GM19035 (cell line): ENCODE data around the gene CLEC5A.
"Not testable (repeated sequence)": the region's sequence is repeated elsewhere in the genome, so short reads cannot be mapped to it uniquely, and the experiment has no call there.

Experiments
- ATAC-seq: cut with Tn5 transposase; IDR thresholded peaks from one replicate; pipeline ENCODE4 v1.9.1; 2021; ENCODE audit not compliant: unreplicated experiment

Gene CLEC5A

DNA sequence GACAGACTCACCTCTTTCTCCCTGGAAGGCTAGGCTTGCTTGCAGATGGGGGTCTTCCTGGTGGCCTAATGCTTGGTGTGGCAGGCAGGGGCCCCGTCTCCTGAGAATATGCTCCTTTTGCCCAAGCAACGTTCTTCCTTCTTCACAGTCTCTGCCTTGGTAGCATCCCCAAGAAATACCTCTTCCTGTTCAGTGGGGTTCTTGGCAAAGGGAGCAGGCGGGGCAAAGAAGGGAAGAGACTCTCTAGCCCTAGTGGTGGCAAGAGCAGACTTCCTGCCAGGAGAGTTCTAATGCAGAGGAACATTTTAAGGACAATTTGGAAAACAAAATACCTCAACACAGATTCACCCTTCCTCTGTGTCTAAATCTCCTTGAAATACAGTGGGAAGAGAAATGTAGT, at the start of gene CLEC5A:
Gene CLEC5A, minus strand, starts transcription at position 179 of the 400 bp plus-strand sequence. CDS start 682 bp downstream, outside the sequence.
- ATAC-seq = no peak

- no peak for ATAC-seq
Observed at GRCh38 chr7:141993354-141993753, 46.6 kb upstream of the CLEC5A start.

GRCh38 chr7:141992688-141993087, 45.9 kb upstream of the CLEC5A start:
- ATAC-seq = no peak

DNA sequence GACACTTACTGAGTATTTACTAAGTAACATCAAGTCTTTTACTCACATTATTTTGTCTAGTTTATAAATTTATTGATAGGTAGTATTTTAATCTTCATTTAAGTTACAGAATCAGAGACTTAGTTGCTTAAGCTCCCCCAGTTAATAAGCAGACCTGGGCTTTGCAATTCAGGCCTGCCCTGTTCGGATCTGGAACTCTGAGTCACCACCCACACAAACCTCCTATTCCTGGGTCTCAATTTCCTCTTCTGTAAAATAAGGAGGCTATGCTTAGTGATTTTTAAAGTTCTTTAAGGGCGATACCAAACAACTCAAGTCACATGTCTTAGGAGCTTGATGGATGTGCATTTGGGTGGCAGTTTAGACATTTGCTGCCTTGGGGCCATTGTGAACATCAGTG, 45.4 kb upstream of the CLEC5A start:
- ATAC-seq = no peak

GRCh38 chr7:141991140-141991539, 44.4 kb upstream of the CLEC5A start:
- ATAC-seq = no peak

GRCh38 chr7:141990011-141990725, 43.4 kb upstream of the CLEC5A start:
- ATAC-seq = no peak

DNA sequence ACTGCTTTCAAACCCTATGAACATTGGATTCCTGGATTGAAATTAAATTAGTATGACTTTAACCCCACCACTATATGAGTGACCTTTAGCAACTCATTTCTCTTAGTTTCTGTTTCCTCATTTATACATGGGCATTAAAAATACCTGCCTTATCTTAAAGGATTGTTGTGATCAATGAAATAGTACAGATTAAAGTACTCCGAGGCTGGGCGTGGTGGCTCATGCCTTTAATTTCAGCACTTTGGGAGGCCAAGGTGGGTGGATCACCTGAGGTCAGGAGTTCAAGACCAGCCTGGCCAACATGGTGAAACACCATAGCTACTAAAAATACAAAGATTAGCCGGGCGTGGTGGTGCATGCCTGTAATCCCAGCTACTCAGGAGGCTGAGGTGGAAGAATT, 41.0 kb upstream of the CLEC5A start:
- ATAC-seq = not testable (repeated sequence)

- ATAC-seq = no peak
Observed at GRCh38 chr7:141986923-141987322, 40.1 kb upstream of the CLEC5A start.

GRCh38 chr7:141985926-141986325, 39.2 kb upstream of the CLEC5A start:
- ATAC-seq = not testable (repeated sequence)

GRCh38 chr7:141979568-141979967, 32.8 kb upstream of the CLEC5A start:
- ATAC-seq = no peak

GRCh38 chr7:141978351-141978750, 31.6 kb upstream of the CLEC5A start:
- no peak for ATAC-seq

GRCh38 chr7:141976524-141977245, 29.9 kb upstream of the CLEC5A start:
- no peak for ATAC-seq

DNA sequence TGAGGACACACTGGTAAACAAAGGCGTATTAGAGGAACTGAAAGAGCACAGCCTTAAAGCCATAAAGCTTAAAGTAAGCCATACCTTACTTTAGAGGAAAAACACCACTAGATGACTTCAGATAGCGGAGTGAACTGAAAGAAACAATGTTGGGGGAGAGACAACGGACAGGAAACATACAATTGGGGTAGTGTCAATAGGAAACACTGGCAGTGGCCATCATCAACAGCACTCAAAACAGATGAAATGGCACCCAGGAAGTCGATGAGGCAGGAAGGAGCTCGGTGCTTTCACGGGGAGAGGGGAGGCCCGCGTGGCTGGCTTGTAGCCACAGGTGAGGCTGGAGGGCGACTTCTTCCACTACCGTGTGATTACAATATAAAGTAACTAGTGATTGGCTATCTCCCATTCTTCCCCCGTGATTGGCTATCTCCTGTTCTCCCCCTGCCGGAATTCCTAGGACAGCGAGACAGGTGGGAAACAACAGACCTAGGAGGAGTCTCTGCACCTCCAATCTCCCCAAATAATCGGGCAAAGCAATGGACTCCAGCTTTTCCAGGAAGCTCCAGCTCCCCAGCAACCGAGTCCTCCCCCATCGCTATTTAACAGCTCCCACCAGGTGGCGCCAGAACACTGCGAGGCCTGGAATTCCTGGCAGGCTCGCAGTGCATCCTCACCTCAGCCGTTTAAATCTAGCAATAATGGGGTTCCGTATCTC, 29.2 kb upstream of the CLEC5A start:
- peak; percentile 81 for ATAC-seq

GRCh38 chr7:141974831-141975230, 28.1 kb upstream of the CLEC5A start:
- ATAC-seq = no peak

DNA sequence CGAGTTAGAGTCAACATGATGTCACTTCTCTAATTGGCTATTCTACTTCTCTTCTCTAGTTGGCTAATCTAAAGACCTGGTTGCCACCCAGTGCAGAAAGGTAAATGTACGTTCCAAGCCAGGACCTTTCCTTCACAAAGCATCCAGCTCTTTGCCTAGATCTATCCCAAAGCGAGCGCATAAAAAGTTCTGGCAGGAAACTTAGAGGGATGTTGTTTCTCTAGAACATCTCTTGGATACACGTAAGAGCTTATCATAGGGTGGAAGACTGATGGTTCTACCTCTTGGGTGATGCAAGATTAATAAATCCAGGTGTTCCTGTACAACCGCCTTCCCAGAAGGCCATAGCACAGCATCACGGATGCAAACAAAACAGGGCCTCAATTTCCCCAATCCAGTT, 26.9 kb upstream of the CLEC5A start, which contains the start of gene TAS2R38:
Gene TAS2R38, minus strand, starts transcription at position 101 of the 400 bp plus-strand sequence. Its CDS starts 84 bp downstream, at position 17.
- ATAC-seq = no peak

DNA sequence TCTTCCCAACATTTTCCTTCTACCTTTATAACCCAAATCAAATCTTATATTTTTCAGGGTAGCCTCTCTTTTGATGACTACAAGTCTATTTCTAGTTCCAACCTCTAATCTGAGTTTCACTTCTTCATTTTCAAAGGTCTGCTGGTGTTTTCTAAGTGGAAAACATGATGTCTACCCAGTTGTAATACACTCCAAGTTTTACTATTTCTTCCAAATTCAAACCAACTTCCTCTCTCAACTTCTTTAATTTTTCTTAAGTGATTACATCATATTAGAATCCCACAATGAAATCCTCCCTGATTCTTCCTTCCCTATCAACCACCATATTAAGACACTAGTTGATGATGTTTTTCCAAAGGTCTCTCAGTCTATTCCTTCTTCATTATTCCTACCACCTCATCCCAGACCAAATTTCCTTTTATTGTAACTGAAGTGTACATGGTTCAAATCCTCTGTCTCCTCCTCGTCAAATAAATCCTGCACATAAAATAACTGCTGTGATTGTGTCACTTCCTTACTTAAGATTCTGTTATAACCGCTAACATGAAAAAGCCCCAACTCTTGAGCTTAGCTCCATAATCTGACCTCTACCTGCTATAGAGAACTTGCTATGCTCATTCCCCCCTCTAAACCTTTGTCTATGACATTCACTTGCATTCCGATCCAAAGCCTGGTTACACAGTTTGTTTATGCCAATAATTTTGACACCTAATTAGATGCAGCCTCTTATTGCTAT, 14.1 kb upstream of the CLEC5A start:
- ATAC-seq = peak; percentile 80

DNA sequence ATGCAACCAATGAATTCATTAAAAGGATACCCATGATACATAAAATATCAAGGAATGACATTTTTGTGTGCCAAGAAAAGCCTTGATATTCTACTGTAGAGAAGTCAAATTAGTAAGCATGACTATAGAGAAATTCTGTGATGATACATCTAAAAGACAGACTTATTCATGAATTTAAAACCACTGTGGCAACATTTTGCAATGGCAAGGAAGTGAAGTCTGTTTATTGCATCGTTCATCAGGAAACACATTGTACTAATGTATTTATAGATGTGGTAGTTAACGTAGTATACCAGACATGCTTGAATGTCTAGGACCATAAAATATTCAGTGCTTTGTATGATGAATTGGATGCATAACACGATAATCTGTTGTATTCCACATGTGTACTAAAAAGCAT, 9.3 kb upstream of the CLEC5A start:
- ATAC-seq = no peak

DNA sequence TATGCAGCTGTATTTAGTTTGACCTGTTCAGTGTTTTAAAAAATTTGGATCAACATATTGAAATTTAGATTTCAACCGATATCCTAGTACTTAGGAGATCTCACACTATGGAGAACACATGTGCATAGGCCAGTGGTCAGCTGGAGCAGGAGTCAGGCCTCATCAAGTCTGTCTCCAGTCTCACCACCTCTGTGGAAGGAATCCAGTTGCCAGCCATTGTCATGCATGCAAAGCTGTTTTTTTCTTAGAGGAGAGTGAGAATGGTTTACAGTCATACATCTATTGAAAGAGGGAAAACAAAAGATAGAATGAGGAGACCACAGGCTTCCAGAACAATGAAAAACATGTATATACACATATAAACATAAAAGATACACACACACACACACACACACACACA, 7.6 kb upstream of the CLEC5A start:
- no peak for ATAC-seq

- no peak for ATAC-seq
Observed at GRCh38 chr7:141952461-141952860, 5.7 kb upstream of the CLEC5A start.

GRCh38 chr7:141950806-141951205, 4.0 kb upstream of the CLEC5A start:
- no peak for ATAC-seq

- ATAC-seq = no peak
Observed at GRCh38 chr7:141949911-141950310, 3.1 kb upstream of the CLEC5A start.
